Measurements from ENCODE around the gene ARHGAP26. TPM values are rescaled to one million over a fixed set of nuclear protein-coding genes. Genes with fewer than 3 reads are reported as not detected.

Gene ARHGAP26
- total and polyA plus RNA-seq, 10 donors, result 4.2 to 148 (median 55.5) TPM

- 90 to 94% (median 93%) methylated on average over 6 of the region's 6 CpGs for WGBS, 5 donors
- Histone ChIP-seq H3K27ac (peak overlapping the region in 1 of 8 donors; percentile 94), H3K9me3 (no peaks in the 10 kb centered on the region), H3K36me3 (no peaks in the 10 kb centered on the region), H3K27me3 (replicated peaks in 1 of 7) (no peaks in the 10 kb centered on the region), H3K4me1 (peaks cover 13 to 87% (median 45%) of the 10 kb centered on the region in 6 donors), H3K4me3 (peak overlapping the region in 4 of 8 donors; percentile 75 to 90 (median 80))
- intact Hi-C loops (cut with DNase I; ENCODE audit: low total_unique reads), result no loop called here
- no peak for DNase-seq
- no peak for TF ChIP-seq CTCF (IDR thresholded peaks at IDR 0.05 in 8 of 11, conservative IDR thresholded peaks at IDR 0.05 in 3 of 11)
- TF ChIP-seq POLR2A (IDR thresholded peaks at IDR 0.05), result no peak
- no peak for TF ChIP-seq POLR2AphosphoS5 (IDR thresholded peaks at IDR 0.05)
Measured at GRCh38 chr5:142772446-142773293, 2.5 kb downstream of the ARHGAP26 start.

- no peaks in the 10 kb centered on the region for H3K9me3 ChIP-seq
- no peak overlapping the region for H3K4me3 ChIP-seq
- TF ChIP-seq CTCF (IDR thresholded peaks at IDR 0.05 in 8 of 11, conservative IDR thresholded peaks at IDR 0.05 in 3 of 11), result no peak
- TF ChIP-seq POLR2A (IDR thresholded peaks at IDR 0.05), result no peak
- no peak for TF ChIP-seq POLR2AphosphoS5 (IDR thresholded peaks at IDR 0.05)
- H3K27me3 ChIP-seq (replicated peaks in 1 of 7), result no peaks in the 10 kb centered on the region
- H3K36me3 ChIP-seq, result no peaks in the 10 kb centered on the region
- 74 to 82% (median 78%) methylated on average over 2 of the region's 2 CpGs for WGBS, 5 donors
- DNase-seq, result no peak
- peak overlapping the region in 3 of 8 donors; percentile 32 to 52 (median 44) for H3K27ac ChIP-seq
- peaks cover 7 to 100% (median 55%) of the 10 kb centered on the region in 6 donors for H3K4me1 ChIP-seq
- intact Hi-C loops (cut with DNase I; ENCODE audit: low total_unique reads), result no loop called here
Measured at GRCh38 chr5:142777099-142777498, 6.9 kb downstream of the ARHGAP26 start.

GRCh38 chr5:142777850-142778249 is 7.7 kb downstream of the ARHGAP26 start:
- DNase-seq, result no peak
- WGBS, 5 donors, result 53 to 75% (median 69%) methylated on average over 3 of the region's 3 CpGs
- Histone ChIP-seq H3K9me3 (no peaks in the 10 kb centered on the region), H3K27me3 (replicated peaks in 1 of 7) (no peaks in the 10 kb centered on the region), H3K4me1 (peaks cover 7 to 100% (median 53%) of the 10 kb centered on the region in 6 donors), H3K4me3 (no peak overlapping the region), H3K27ac (peak overlapping the region in 3 of 8 donors; percentile 10 to 52 (median 44)), H3K36me3 (no peaks in the 10 kb centered on the region)
- intact Hi-C loops (cut with DNase I; ENCODE audit: low total_unique reads), result no loop called here
- TF ChIP-seq POLR2AphosphoS5 (IDR thresholded peaks at IDR 0.05), result peak in 1 of 3 donors; percentile 46
- TF ChIP-seq CTCF (IDR thresholded peaks at IDR 0.05 in 8 of 11, conservative IDR thresholded peaks at IDR 0.05 in 3 of 11), result no peak

- TF ChIP-seq POLR2A (IDR thresholded peaks at IDR 0.05), result no peak
- TF ChIP-seq POLR2AphosphoS5 (IDR thresholded peaks at IDR 0.05), result no peak
- TF ChIP-seq CTCF (IDR thresholded peaks at IDR 0.05 in 8 of 11, conservative IDR thresholded peaks at IDR 0.05 in 3 of 11), result no peak
- WGBS, 5 donors, result 62 to 75% (median 67%) methylated on average over 4 of the region's 4 CpGs
- Histone ChIP-seq H3K27ac (peak overlapping the region in 6 of 8 donors; percentile 10 to 57 (median 38)), H3K9me3 (no peaks in the 10 kb centered on the region), H3K27me3 (replicated peaks in 1 of 7) (no peaks in the 10 kb centered on the region), H3K4me1 (peaks cover 16 to 100% (median 59%) of the 10 kb centered on the region in 6 donors), H3K4me3 (no peak overlapping the region), H3K36me3 (no peaks in the 10 kb centered on the region)
- intact Hi-C loops (cut with DNase I; ENCODE audit: low total_unique reads), result no loop called here
- no peak for DNase-seq
Measured at GRCh38 chr5:142779163-142779840, 9.1 kb downstream of the ARHGAP26 start.
